DMS53 treated with DMSO at 0.1 percent for 48 hours (cell line): Measurements from ENCODE around the gene LEKR1.

Experiments
- DNase-seq: peaks from one replicate; lab custom pipeline; 2025; ENCODE audit not compliant: unreplicated experiment; lab: John Stamatoyannopoulos, UW

The LEKR1 gene

DNA sequence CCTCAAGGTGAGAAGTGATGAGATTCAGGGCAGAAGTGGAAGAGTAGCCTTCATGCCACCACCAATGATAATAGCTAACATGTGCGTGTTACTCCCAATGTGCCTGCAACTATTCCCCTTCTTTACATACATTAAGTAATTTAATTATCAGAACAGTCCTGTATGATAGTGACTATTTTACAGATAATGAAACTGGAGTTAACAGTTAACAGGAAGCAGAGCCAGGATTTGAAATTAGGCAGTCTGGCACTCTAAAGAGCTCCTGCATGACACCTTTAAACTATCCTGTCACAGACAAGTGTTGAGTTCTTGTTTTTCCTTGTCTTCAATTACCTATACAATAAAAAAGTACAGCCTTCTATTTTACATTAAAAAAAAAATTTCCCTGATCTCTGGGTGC lies 148.8 kb downstream of the LEKR1 start:
- DNase-seq, result no peak

DNA sequence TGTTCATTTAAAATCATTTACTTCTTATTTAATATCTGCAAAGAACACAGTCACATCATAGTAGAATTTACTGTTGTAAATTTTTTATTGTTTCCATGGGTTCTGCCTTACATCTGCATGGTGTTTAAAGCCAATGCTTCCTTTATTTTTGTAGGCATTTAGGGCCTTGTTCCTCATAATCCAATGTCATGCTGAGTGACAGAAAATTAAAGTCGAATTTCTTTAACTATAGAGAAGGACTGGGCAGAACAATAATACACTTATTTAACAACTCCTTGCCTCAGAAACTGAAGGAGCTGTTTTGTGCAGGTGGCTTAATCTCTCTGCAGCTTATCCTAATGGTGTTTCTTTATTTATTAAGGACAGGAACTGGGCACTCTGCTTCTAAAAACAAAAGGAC lies 149.6 kb downstream of the LEKR1 start:
- DNase-seq, result no peak

- DNase-seq, result no peak
Observed at GRCh38 chr3:156976933-156977332, 150.8 kb downstream of the LEKR1 start.

DNA sequence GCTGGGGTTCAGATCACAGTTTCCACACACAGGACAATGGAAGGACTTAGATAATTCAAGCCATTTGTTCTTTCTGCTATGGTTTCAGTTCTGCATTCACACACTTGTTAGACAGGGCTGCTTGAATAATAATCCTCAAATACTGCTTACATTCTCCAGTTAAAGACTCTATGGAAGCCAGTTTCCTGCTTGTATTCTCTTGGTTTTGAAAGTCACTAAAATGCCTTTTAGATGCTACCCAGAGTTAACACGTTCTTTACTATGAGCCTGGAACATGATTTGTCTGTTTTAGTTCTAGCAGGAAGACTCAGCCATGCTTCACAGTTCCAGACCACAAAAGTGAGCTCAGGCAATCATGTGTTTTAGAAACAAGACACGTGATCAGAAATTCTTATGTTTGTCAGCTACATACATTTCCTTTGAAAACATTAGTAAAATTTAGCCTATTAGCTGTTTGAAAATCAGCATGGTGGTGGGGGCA lies 152.4 kb downstream of the LEKR1 start:
- no peak for DNase-seq

GRCh38 chr3:156981005-156981404 lies 154.9 kb downstream of the LEKR1 start:
- no peak for DNase-seq

- DNase-seq, result no peak
Observed at GRCh38 chr3:156983559-156983958, 157.4 kb downstream of the LEKR1 start.

DNA sequence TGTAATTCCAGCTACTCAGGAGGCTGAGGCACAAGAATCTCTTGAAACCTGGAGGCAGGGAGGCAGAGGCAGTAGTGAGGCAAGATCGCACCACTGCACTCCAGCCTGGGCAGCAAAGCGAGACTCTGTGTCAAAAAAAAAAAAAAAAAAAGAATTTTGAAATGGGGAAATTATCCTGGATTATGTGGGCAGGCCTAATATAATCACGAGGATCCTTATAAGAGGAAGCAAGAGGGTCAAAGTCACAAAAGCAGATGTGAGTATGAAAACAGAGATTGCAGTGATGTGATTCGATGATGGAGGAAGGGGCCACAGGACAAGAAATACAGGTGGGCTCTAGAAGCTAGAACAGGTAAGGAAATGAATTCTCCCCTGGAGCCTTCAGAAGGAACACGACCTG lies 159.6 kb downstream of the LEKR1 start:
- no peak for DNase-seq

DNA sequence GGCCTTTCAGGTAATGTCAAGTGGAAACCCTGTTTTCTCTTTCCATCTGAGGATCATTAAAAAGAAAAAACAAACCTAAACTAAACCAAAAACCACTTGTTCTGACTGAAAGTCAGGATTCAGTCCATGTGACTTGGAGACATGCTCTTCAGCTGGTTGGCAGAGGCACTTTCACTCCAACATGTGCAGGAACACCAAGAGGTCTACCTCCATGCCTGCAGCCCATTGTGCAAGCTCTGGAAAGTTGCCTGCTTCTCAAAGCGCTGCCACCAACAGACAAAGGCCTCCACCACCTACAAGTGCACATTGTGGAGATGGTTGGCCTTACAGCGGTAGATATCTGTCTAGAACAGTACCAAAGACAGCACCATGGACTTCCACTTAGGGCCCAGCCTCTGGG lies 161.8 kb downstream of the LEKR1 start:
- no peak for DNase-seq

DNA sequence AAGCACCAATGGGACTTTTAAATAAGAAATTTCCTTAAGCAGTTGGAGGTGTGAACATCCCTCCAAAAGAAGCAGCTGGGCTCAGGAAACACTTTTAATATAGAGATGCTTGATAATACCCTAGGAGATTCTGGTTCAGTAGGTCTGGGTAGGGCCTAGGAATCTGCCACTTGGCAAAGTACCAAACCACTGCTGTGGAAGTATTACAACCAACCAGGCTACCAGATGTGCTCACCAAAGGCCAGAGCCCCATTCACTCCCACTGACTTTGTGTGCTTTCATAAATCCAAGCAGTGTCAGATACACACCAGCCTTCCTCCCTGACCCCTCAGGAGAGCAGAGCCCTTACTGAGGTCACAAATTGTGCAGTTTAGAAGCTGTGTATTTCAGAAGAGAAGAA lies 171.2 kb downstream of the LEKR1 start:
- no peak for DNase-seq

DNA sequence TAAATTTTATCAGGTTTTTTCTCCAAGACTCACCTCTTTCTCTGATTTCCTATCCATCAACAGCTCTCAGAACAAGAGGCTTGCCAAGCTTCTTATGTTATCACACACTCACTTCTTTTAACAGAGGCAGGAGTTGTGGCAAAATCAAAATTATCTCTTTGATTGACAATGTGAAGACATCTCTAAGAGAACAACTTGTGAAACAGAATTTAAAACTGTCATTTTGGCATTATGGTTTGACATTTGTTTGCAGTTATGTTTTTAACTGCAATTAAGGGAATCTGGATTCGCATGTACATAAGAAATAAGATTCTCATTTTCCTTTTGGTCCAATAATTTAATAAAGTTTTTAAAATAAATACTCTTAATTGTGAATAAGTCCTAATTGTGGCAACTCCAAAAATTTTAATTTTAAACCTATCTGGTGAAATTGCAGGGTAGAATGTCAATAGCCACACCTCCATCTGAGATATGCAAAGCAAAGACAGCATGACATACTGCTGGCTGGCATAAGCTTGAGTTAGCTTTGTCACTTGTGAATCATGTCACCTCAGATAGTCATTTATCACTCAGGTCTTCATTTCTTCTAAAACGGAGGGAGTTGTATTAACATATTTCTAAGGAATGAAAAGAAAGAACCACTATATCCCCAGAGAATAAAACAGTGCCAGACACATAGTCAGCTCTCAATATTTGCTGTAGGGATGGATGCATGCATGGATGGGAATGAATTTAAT lies 175.2 kb downstream of the LEKR1 start:
- DNase-seq, result no peak

- no peak for DNase-seq
Observed at GRCh38 chr3:157021679-157022078, 195.5 kb downstream of the LEKR1 start.

DNA sequence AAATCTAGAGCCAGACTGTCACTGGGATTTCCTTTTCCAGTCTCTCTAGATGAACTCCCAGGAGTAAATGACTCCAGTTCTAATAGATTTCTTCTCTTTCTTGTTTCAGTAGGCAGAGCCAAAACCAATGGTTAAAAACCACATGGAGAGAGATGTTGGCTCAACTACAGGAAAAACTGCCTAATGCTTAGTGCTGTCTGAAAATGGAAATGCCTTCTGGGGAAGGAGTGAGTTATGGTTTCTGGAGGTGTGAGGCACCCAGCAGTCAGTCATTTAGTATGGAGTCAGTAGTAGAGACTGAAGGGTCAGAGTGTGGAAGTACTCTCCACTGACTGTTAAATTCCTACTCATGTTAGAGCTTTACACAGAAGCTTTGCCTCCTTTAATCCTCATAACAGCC lies 197.1 kb downstream of the LEKR1 start:
- DNase-seq, result no peak

DNA sequence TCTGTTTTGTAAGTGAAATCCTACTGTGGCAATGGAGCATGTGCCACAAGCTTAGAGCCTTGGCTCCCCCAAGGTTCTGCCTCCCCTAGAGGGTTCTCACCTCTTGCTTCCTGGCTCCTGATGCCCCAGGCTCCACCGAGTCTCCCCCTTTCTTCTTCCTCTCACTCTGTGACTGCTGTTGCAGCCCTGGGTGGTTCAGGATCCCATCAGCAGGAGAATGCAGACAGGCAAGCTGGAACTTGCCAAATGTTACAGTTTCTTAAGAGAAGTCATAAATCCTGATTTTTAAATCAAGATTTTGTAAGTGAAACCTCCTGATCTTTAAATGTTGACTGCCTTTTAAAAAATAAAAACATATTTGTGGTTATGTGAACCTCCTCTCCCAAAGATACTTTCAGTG lies 199.9 kb downstream of the LEKR1 start:
- DNase-seq, result no peak

DNA sequence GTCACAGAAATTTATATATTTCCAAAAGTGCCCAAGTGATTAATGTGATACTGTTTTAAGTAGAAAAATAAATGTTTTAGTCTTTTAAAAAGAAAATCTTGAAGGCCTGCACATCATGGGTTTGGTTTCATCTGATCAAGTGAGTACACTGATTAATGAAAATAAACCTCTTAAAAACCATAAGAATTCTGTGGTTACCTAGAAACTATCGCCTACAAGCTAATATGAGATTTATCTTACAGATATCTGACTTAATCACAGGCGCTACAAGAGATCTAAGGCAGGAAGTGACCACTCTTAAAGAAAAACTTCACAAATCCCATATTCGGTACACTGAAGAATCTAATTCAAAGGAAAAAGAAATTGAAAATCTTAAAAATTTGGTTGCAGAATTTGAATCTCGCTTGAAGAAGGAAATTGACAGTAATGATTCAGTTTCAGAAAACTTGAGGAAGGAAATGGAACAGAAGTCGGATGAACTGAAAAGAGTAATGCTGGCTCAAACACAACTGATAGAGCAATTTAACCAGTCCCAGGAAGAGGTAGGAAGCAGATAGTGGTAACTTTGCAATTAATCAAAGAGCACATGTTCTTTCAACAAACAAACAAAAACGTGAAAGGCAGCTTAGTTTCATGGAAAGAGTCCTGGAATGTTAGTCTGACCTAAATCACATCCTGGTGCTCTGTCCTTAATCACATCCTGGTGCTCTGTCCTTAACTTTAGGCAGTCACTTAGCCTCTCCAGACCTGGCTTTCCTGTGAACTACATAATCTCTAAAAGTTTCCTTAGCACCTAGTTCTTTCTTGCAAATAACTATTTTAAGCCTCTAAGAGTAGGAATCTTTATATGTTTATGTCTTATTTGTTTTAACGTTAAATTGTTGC lies 201.9 kb downstream of the LEKR1 start:
- DNase-seq, result no peak

DNA sequence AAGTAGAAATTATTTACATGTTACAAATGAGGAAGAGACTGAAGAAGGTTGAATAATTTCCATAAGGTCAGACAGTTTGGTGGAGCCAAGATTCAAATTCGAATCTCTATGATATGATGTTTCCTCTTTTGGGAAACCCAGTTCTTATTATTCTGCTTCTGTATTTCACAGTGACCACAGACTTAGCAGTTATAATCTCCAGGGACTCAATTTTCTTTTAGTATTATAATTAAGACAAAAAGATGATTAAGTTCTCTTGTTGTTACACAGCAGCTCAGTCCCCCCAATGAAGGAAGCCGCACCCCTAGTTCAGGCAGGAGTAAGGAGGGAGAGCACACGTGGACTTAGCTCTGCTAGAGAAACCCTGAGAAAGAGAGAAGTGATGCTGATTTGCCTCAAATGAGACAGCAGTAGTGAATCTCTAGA lies 203.2 kb downstream of the LEKR1 start:
- no peak for DNase-seq

DNA sequence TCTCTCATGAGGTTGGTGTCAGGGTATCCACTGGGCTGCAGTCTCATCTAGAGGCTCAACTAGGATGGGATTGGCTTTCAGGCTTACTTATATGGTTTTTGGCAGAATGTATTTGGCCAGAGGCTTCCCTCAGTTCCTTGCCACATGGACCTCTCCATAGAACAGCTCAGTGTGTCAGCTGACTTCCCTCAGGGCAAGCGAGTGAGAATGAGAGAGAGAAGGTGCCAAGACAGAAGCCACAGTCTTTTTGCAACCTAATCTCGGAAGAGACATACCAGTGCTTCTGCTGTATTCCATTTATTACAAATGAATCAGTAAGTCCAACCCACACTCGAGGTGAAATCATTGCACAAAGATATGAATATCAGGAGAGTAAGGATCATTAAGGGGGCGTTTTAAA lies 204.6 kb downstream of the LEKR1 start:
- DNase-seq, result no peak

DNA sequence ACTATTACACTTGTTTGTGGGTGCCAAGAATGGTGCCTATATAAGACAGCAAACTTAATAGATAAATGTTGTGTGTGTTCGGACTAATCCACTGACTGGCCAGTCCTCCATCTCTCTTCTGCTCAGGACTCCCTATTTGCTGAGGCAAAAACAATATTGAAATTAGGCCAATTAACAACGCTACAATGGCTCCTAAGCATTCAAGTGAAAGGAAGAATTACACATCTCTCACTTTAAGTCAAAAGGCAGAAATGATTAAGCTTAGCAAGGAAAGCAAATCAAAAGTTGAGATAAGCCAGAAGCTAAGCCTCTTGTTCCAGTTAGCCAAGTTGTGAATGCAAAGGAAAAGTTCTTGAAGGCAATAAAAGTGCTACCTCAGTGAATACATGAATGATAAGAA lies 206.8 kb downstream of the LEKR1 start:
- no peak for DNase-seq

DNA sequence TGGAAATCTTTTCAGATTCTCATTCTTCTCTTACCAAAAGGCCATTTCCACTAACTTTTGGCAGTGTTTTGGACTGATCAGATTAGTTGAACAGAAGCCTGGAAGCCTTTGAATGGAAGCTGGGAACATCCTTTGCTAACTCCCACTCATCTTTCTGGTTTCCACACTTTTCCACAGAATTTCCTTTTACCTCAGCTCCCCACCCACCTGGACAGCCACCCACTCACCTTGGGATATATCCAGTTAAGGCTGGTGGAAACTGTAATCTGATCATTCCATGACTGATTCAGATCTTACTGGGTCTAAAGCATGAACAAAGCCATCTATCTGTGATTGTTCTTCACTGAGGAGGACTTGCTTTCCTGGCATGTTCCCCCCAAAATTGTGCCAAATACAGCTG lies 214.3 kb downstream of the LEKR1 start:
- DNase-seq, result no peak

GRCh38 chr3:157042226-157042625 lies 216.1 kb downstream of the LEKR1 start:
- no peak for DNase-seq

- no peak for DNase-seq
Observed at GRCh38 chr3:157043771-157044170, 217.6 kb downstream of the LEKR1 start.

- no peak for DNase-seq
Observed at GRCh38 chr3:157045238-157045850, 219.2 kb downstream of the LEKR1 start.

DNA sequence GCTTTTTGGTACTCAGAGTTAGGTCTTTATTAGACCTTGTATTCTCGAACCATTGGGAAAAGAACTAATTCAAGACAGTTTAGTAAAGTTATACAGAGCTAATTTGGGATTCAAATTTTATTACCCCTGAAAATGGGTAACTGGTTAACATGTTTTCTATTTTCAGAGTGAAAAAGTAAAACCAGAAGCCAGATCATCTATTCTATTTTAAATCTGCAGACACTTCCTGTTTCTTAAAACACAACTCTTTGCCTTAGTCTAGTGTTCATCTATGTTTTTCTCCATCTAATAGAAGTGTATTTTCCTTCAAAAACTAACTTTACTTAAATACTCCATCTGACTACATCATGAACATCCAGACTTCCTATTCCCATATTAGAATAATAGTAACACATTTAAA lies 220.4 kb downstream of the LEKR1 start:
- no peak for DNase-seq
